H1 (cell line): ENCODE measurements around the gene MED12L. TPM values are rescaled to one million over a fixed set of nuclear protein-coding genes. Genes with fewer than 3 reads are reported as not detected.
A peak's percentile ranks its signal among the peaks of the same experiment; 100 is the strongest.

Experiments
- CTCF ChIA-PET: fragments of 300-600 bp; sonication (Branson Sonifier 250); formaldehyde crosslinking; loops from one replicate; lab custom pipeline; 2021; ENCODE audit not compliant: partially characterized antibody; lab: Charles Lee
- POLR2A ChIA-PET: fragments of 300-600 bp; sonication (Branson Sonifier 250); formaldehyde crosslinking; loops from one replicate; lab custom pipeline; 2021; ENCODE audit warnings: inconsistent platforms; ENCODE audit not compliant: partially characterized antibody; lab: Charles Lee
- DNase-seq, 2 experiments: peaks; one replicate each; pipeline versions ENCODE4 v3.0.0 to v3.0.0-alpha.2; 2010 to 2022; ENCODE audit warnings: low spot score in 2 of 2, low read depth in 1 of 2, mixed read lengths in 1 of 2
- FAIRE-seq: peaks from 2 replicates; lab custom pipeline; 2011; peaks lifted over from hg19 to GRCh38; lab: Jason Lieb, UNC
- H2AFZ ChIP-seq: 2 replicates; pipeline ENCODE4 v1.8.1; 2012; ENCODE audit warnings: low read length, inconsistent platforms
- H2AK5ac ChIP-seq: 2 replicates; pipeline ENCODE4 v1.6.1; 2013; ENCODE audit warnings: low read depth, low read length
- H2BK120ac ChIP-seq: replicated peaks from 2 replicates; pipeline ENCODE3; 2013; ENCODE audit warnings: low read depth, low read length, inconsistent platforms
- H2BK12ac ChIP-seq: 2 replicates; pipeline ENCODE4 v1.6.1; 2013; ENCODE audit warnings: low read depth, low read length
- H2BK15ac ChIP-seq: 2 replicates; pipeline ENCODE4 v1.6.1; 2013; ENCODE audit warnings: low read length
- H2BK20ac ChIP-seq: 2 replicates; pipeline ENCODE4 v1.6.1; 2013; ENCODE audit warnings: low read length
- H2BK5ac ChIP-seq: 2 replicates; pipeline ENCODE4 v1.6.1; 2013; ENCODE audit warnings: low read depth, low read length
- H3K14ac ChIP-seq: 2 replicates; pipeline ENCODE4 v1.6.1; 2013; ENCODE audit warnings: inconsistent platforms; ENCODE audit not compliant: insufficient read length
- H3K18ac ChIP-seq: 2 replicates; pipeline ENCODE4 v1.6.1; 2013; ENCODE audit warnings: low read length; ENCODE audit errors: extremely low read depth
- H3K23ac ChIP-seq: 2 replicates; pipeline ENCODE4 v1.6.1; 2013; ENCODE audit warnings: inconsistent platforms; ENCODE audit not compliant: insufficient read length
- H3K23me2 ChIP-seq: 2 replicates; pipeline ENCODE4 v1.6.1; 2013; ENCODE audit warnings: low read depth, low read length
- H3K27ac ChIP-seq: 2 replicates; pipeline ENCODE4 v1.6.1; 2011; ENCODE audit warnings: low read depth, low read length, inconsistent platforms
- H3K27me3 ChIP-seq, 4 experiments: replicated peaks in 1 of 4; 1 replicate in 1 of 4; 2 replicates in 3 of 4; pipeline versions ENCODE4 v1.6.1 to v1.8.1; 2011 to 2013; ENCODE audit warnings: low read length in 3 of 4, mild to moderate bottlenecking in 3 of 4, inconsistent platforms in 2 of 4, mixed read lengths in 2 of 4, moderate library complexity in 1 of 4; ENCODE audit not compliant: control insufficient read depth in 3 of 4, insufficient read depth in 3 of 4; ENCODE audit errors: extremely low read depth in 1 of 4
- H3K36me3 ChIP-seq, 4 experiments: 2 replicates each; pipeline versions ENCODE4 v1.6.1 to v1.8.1; 2011 to 2013; ENCODE audit warnings: mild to moderate bottlenecking in 4 of 4, low read length in 3 of 4, moderate library complexity in 2 of 4, control low read depth in 1 of 4, inconsistent platforms in 1 of 4; ENCODE audit not compliant: insufficient read depth in 4 of 4, control insufficient read depth in 2 of 4
- H3K4ac ChIP-seq: replicated peaks from 2 replicates; pipeline ENCODE3; 2013; ENCODE audit warnings: low read length, low read depth, mixed read lengths, inconsistent platforms; ENCODE audit not compliant: insufficient read length
- H3K4me1 ChIP-seq, 4 experiments: replicated peaks in 1 of 4; 1 replicate in 1 of 4; 2 replicates in 3 of 4; pipeline versions ENCODE4 v1.6.1 to v1.8.1; 2011 to 2013; ENCODE audit warnings: low read length in 3 of 4, inconsistent platforms in 2 of 4, mixed read lengths in 1 of 4; ENCODE audit not compliant: insufficient read depth in 4 of 4, control insufficient read depth in 3 of 4
- H3K4me2 ChIP-seq, 2 experiments: 2 replicates each; pipeline versions ENCODE4 v1.6.1 to v1.8.1; 2011 to 2013; ENCODE audit warnings: low read depth in 2 of 2, low read length in 2 of 2, control low read depth in 1 of 2, inconsistent platforms in 1 of 2, mild to moderate bottlenecking in 1 of 2; ENCODE audit not compliant: insufficient read depth in 1 of 2
- H3K4me3 ChIP-seq, 4 experiments: fragments of 200-600, 300-600 bp in 1 of 4; sonication (generic), shearing (Covaris generic), sonication (Bioruptor Twin) in 1 of 4; 2 replicates each; pipeline versions ENCODE4 v1.5.1 to v1.8.1; 2011 to 2016; ENCODE audit warnings: low read length in 4 of 4, low read depth in 3 of 4, control low read depth in 2 of 4, inconsistent platforms in 2 of 4, mild to moderate bottlenecking in 2 of 4, mixed read lengths in 1 of 4, moderate library complexity in 1 of 4; ENCODE audit not compliant: insufficient read depth in 2 of 4; ENCODE audit errors: extremely low read depth in 1 of 4
- H3K56ac ChIP-seq: replicated peaks from 2 replicates; pipeline ENCODE3; 2013; ENCODE audit warnings: low read depth, mild to moderate bottlenecking, mixed read lengths, low read length, inconsistent platforms; ENCODE audit not compliant: insufficient read length
- H3K79me1 ChIP-seq: 2 replicates; pipeline ENCODE4 v1.6.1; 2013; ENCODE audit warnings: low read depth, low read length, control low read depth
- H3K79me2 ChIP-seq, 2 experiments: 2 replicates each; pipeline versions ENCODE4 v1.6.1 to v1.8.1; 2012 to 2013; ENCODE audit warnings: low read length in 2 of 2, mild to moderate bottlenecking in 2 of 2, inconsistent platforms in 1 of 2; ENCODE audit not compliant: insufficient read depth in 2 of 2, control insufficient read depth in 1 of 2
- H3K9ac ChIP-seq, 4 experiments: replicated peaks in 1 of 4; 1 replicate in 1 of 4; 2 replicates in 3 of 4; pipeline versions ENCODE4 v1.6.1 to v1.8.1; 2011 to 2013; ENCODE audit warnings: low read depth in 3 of 4, low read length in 3 of 4, control low read depth in 2 of 4, mild to moderate bottlenecking in 2 of 4, moderate library complexity in 2 of 4, inconsistent platforms in 1 of 4; ENCODE audit errors: extremely low read depth in 1 of 4
- H3K9me3 ChIP-seq, 2 experiments: 2 replicates each; pipeline versions ENCODE4 v1.6.1 to v1.8.1; 2012 to 2013; ENCODE audit warnings: mild to moderate bottlenecking in 2 of 2, moderate library complexity in 2 of 2, control low read depth in 1 of 2, inconsistent platforms in 1 of 2, low read depth in 1 of 2, low read length in 1 of 2, mixed read lengths in 1 of 2; ENCODE audit not compliant: insufficient read depth in 2 of 2
- H4K20me1 ChIP-seq, 2 experiments: replicated peaks in 1 of 2; 2 replicates each; pipeline versions ENCODE3 to v1.8.1; 2011 to 2013; ENCODE audit warnings: inconsistent platforms in 2 of 2, low read length in 2 of 2, mild to moderate bottlenecking in 1 of 2; ENCODE audit not compliant: insufficient read depth in 2 of 2, control insufficient read depth in 1 of 2
- H4K5ac ChIP-seq: 2 replicates; pipeline ENCODE4 v1.6.1; 2013; ENCODE audit warnings: low read length, low read depth, mixed read lengths, inconsistent platforms; ENCODE audit not compliant: insufficient read length
- H4K8ac ChIP-seq: 2 replicates; pipeline ENCODE4 v1.8.0; 2013; ENCODE audit warnings: mild to moderate bottlenecking, moderate library complexity, low read length, inconsistent platforms; ENCODE audit not compliant: insufficient read depth; ENCODE audit errors: extremely low read depth
- H4K91ac ChIP-seq: replicated peaks from 2 replicates; pipeline ENCODE3; 2013; ENCODE audit warnings: low read length, mixed read lengths, inconsistent platforms; ENCODE audit not compliant: insufficient read length
- CHD1 ChIP-seq: IDR thresholded peaks from 2 replicates; pipeline ENCODE4 v1.6.1; 2012; ENCODE audit warnings: low read depth, low read length, improper control_type of control experiment
- WGBS, 2 experiments: shearing (Covaris generic) in 1 of 2; methylation state at CpG; one replicate each; pipeline versions ENCODE4 v1.1.6 to v1.1.7; 2013 to 2015; ENCODE audit warnings: low lambda C conversion rate in 2 of 2, mixed read lengths in 2 of 2, inconsistent platforms in 1 of 2, low coverage in 1 of 2, missing lambda C conversion rate in 1 of 2; ENCODE audit not compliant: insufficient replicate concordance in 2 of 2, insufficient coverage in 1 of 2, insufficient read length in 1 of 2; ENCODE audit errors: extremely low coverage in 1 of 2, missing lambda C conversion rate in 1 of 2; 5-methylcytosine and 5-hydroxymethylcytosine counted together
- polyA plus RNA-seq, 7 experiments: library from polyadenylated mRNA; depleted of rRNA in 3 of 7; stranded (reverse) in 5 of 7; unstranded in 2 of 7; fragments of >200 nt in 5 of 7; fragments of 200-250 nt in 2 of 7; gene quantifications; 1 replicate in 5 of 7; 2 replicates in 1 of 7; 4 replicates in 1 of 7; pipeline versions ENCODE4 v1.2.1 to v1.2.3, GENCODE V29; 2011 to 2013; ENCODE audit warnings: missing spikeins in 2 of 7, mixed read lengths in 2 of 7
- total RNA-seq: library from RNA; stranded (reverse); fragmentation: NEBNext Ultra II Directional; extraction: Animal tissue kit (Norgen Biotek cat#: 25700); gene quantifications from 2 replicates; pipeline ENCODE4 v1.2.1, GENCODE V29; 2021

MED12L gene
- total and polyA plus RNA-seq, 2 of the 8 experiments (the other 6 are each of a cell fraction or from before 2014, with no cell fraction given), result 3.6 to 26.2 TPM

- WGBS, 2 experiments, result 98% methylated on average over 3 of the region's 3 CpGs; no CpG with 5 or more reads in 1 of the 2 experiments
- POLR2A ChIA-PET, result interaction anchor here (1.0 to 2.0 kb wide), 3 partner anchors 9 to 10 kb away, joined by 4 read pairs; no protein-coding TSS in a partner anchor
- Histone ChIP-seq H3K4me2 (no peak overlapping the region), H3K79me2 (peaks cover under 1 to 94% of the 10 kb centered on the region in 2 experiments; a peak in 2 of 4 replicates), H2BK120ac (no peak overlapping the region), H2BK20ac (no peak overlapping the region), H3K27ac (no peak overlapping the region), H2AFZ (no peak overlapping the region), H3K56ac (no peak overlapping the region), H2BK12ac (no peak overlapping the region), H4K91ac (no peak overlapping the region), H3K14ac (no peak overlapping the region), H3K27me3 (no peaks in the 10 kb centered on the region; a peak in 2 of 7 replicates), H3K4me3 (no peak overlapping the region), H3K23ac (no peak overlapping the region), H3K4ac (no peak overlapping the region), H3K36me3 (no peaks in the 10 kb centered on the region; a peak in 1 of 8 replicates), H2BK5ac (no peak overlapping the region), H3K9ac (no peak overlapping the region), H4K20me1 (peaks cover 0 to 18% of the 10 kb centered on the region in 2 experiments), H2AK5ac (no peak overlapping the region), H3K18ac (no peak overlapping the region), H3K4me1 (peaks cover 0 to 22% (median 10%) of the 10 kb centered on the region in 4 experiments; a peak in 4 of 7 replicates), H3K23me2 (peaks cover 2% of the 10 kb centered on the region; the same call in 1 of the 2 replicates), H3K79me1 (peaks cover 5% of the 10 kb centered on the region), H4K5ac (no peak overlapping the region), H2BK15ac (peak overlapping the region; percentile 32; the same call in 1 of the 2 replicates), H4K8ac (no peak overlapping the region), H3K9me3 (no peaks in the 10 kb centered on the region)
- DNase-seq, result no peak
- CTCF ChIA-PET, result interaction anchor here (0.9 to 4.4 kb wide), 11 partner anchors 10 to 55 kb away, joined by 3 to 29 read pairs (median 4); no protein-coding TSS in a partner anchor
- no peak for FAIRE-seq
- no peak for TF ChIP-seq CHD1
Measured at GRCh38 chr3:151091685-151092345, 6.4 kb downstream of the MED12L start.
